ENCODE measurements around the gene S100A9. TPM values are rescaled to one million over a fixed set of nuclear protein-coding genes. Genes with fewer than 3 reads are reported as not detected.

S100A9 gene
- total RNA-seq, 1 experiment from 2014 or later = 0.59 TPM

GRCh38 chr1:153347856-153348255 is 9.8 kb upstream of the S100A9 start:
- H2AFZ ChIP-seq (ENCODE audit: low read depth, low read length, poor library complexity, severe bottlenecking) = no peak overlapping the region
- no peaks in the 10 kb centered on the region for H4K20me1 ChIP-seq (ENCODE audit: insufficient read depth)
- no peak overlapping the region for H3K27ac ChIP-seq (ENCODE audit: low read depth, low read length)
- no peak for TF ChIP-seq POLR2AphosphoS5 (IDR thresholded peaks at IDR 0.05; ENCODE audit: low read depth, low read length)
- no peak for TF ChIP-seq ZBTB33 (IDR thresholded peaks at IDR 0.05; ENCODE audit: extremely low read depth, insufficient replicate concordance, low read length)
- no peak for TF ChIP-seq YY1 (IDR thresholded peaks at IDR 0.05; ENCODE audit: extremely low read depth, insufficient replicate concordance, low read depth, low read length)
- no peak for TF ChIP-seq RAD21 (IDR thresholded peaks at IDR 0.05; ENCODE audit: low read depth)
- ChIA-PET POLR2A (no interaction called here), RAD21 (ENCODE audit: low non-redundant PET in 1 of 2, low total read pairs in 2 of 2, uncharacterized antibody in 2 of 2, unreplicated experiment in 2 of 2) (no interaction called here), CTCF (interaction anchor here (1.4 kb wide), 1 partner anchor 147 kb away, joined by 3 read pairs; no protein-coding TSS in a partner anchor)
- H3K4me1 ChIP-seq (ENCODE audit: control insufficient read depth in 1 of 2, insufficient read depth in 2 of 2, low read length in 2 of 2) = no peaks in the 10 kb centered on the region
- no peak for DNase-seq (ENCODE audit: low read depth, low spot score)
- ATAC-seq = no peak
- H3K4me2 ChIP-seq (ENCODE audit: low read length) = no peak overlapping the region
- H3K79me2 ChIP-seq (ENCODE audit: insufficient read depth, low read length) = no peaks in the 10 kb centered on the region
- no peaks in the 10 kb centered on the region for H3K36me3 ChIP-seq (ENCODE audit: control insufficient read depth in 1 of 2, insufficient read depth in 2 of 2, low read length in 2 of 2)
- H3K4me3 ChIP-seq (replicated peaks in 1 of 2; ENCODE audit: low read depth in 1 of 2, low read length in 2 of 2) = no peak overlapping the region
- BruUV-seq (replicated peaks) = no TSS peak
- intact Hi-C loops (cut with micrococcal nuclease) = no loop called here
- no peak overlapping the region for H3K9ac ChIP-seq (ENCODE audit: low read length)
- peaks cover 53% of the 10 kb centered on the region for H3K27me3 ChIP-seq (ENCODE audit: insufficient read depth, low read length)
- no peaks in the 10 kb centered on the region for H3K9me3 ChIP-seq (ENCODE audit: control insufficient read depth in 1 of 2, insufficient read depth in 1 of 2, low read depth in 1 of 2, low read length in 2 of 2)
- no peaks in the 10 kb centered on the region for H3K9me2 ChIP-seq (ENCODE audit: insufficient read depth)

GRCh38 chr1:153348511-153349362 is 8.9 kb upstream of the S100A9 start, which contains the start of gene PGLYRP4:
PGLYRP4 (minus strand) TSS chr1:153348841; CDS start chr1:153347932, 909 bp downstream.
- Histone ChIP-seq H3K9me3 (ENCODE audit: control insufficient read depth in 1 of 2, insufficient read depth in 1 of 2, low read depth in 1 of 2, low read length in 2 of 2) (no peaks in the 10 kb centered on the region), H3K9me2 (ENCODE audit: insufficient read depth) (no peaks in the 10 kb centered on the region), H3K27me3 (ENCODE audit: insufficient read depth, low read length) (peaks cover 44% of the 10 kb centered on the region), H4K20me1 (ENCODE audit: insufficient read depth) (no peaks in the 10 kb centered on the region), H3K4me1 (ENCODE audit: control insufficient read depth in 1 of 2, insufficient read depth in 2 of 2, low read length in 2 of 2) (no peaks in the 10 kb centered on the region), H3K4me2 (ENCODE audit: low read length) (no peak within 1 kb of the TSS), H3K9ac (ENCODE audit: low read length) (no peak within 1 kb of the TSS), H2AFZ (ENCODE audit: low read depth, low read length, poor library complexity, severe bottlenecking) (no peak within 1 kb of the TSS), H3K79me2 (ENCODE audit: insufficient read depth, low read length) (no peaks in the 10 kb centered on the region), H3K27ac (ENCODE audit: low read depth, low read length) (no peak within 1 kb of the TSS), H3K36me3 (ENCODE audit: control insufficient read depth in 1 of 2, insufficient read depth in 2 of 2, low read length in 2 of 2) (no peaks in the 10 kb centered on the region), H3K4me3 (replicated peaks in 1 of 2; ENCODE audit: low read depth in 1 of 2, low read length in 2 of 2) (no peak within 1 kb of the TSS)
- intact Hi-C loops (cut with micrococcal nuclease) = no loop called here
- TF ChIP-seq CEBPB (IDR thresholded peaks at IDR 0.05; ENCODE audit: low read depth) (no peak), EZH2phosphoT487 (IDR thresholded peaks at IDR 0.05; ENCODE audit: borderline replicate concordance) (no peak), EZH2 (IDR thresholded peaks at IDR 0.05) (no peak), SRF (IDR thresholded peaks at IDR 0.05; ENCODE audit: low read depth) (no peak), SIN3A (IDR thresholded peaks at IDR 0.05; ENCODE audit: low read depth) (no peak), ATF3 (IDR thresholded peaks at IDR 0.05) (no peak), ELF1 (IDR thresholded peaks at IDR 0.05; ENCODE audit: borderline replicate concordance, low read depth) (no peak), TCF7L2 (IDR thresholded peaks at IDR 0.05; ENCODE audit: borderline replicate concordance, extremely low read depth, insufficient read depth, insufficient read length) (no peak), REST (IDR thresholded peaks at IDR 0.05; ENCODE audit: low read depth) (no peak), POLR2A (IDR thresholded peaks at IDR 0.05; ENCODE audit: borderline replicate concordance, extremely low read depth, insufficient read depth, insufficient read length) (no peak)
- BruUV-seq (replicated peaks) = no TSS peak
- ChIA-PET CTCF (interaction anchor here (1.4 kb wide), 1 partner anchor 146 kb away, joined by 3 read pairs; no protein-coding TSS in a partner anchor), POLR2A (no interaction called here), RAD21 (ENCODE audit: low non-redundant PET in 1 of 2, low total read pairs in 2 of 2, uncharacterized antibody in 2 of 2, unreplicated experiment in 2 of 2) (no interaction called here)
- DNase-seq (ENCODE audit: low read depth, low spot score) = peak; percentile 3
- peak; percentile 75 for ATAC-seq
